Stimulated activated CD8-positive, alpha-beta memory T cell treated with anti-CD3 and anti-CD28 coated beads, Interleukin-7, amount 100 ng/mL, for 48 hours (primary cell): Measurements from ENCODE around the gene WFDC2.
A peak's percentile ranks its signal among the peaks of the same experiment; 100 is the strongest.

Experiments
- DNase-seq, 2 donors: peaks; one replicate each; pipeline ENCODE4 v3.0.0-alpha.2; 2020; ENCODE audit warnings: low read depth in 1 of 2; ENCODE audit errors: extremely low read depth in 1 of 2

WFDC2 gene

DNA sequence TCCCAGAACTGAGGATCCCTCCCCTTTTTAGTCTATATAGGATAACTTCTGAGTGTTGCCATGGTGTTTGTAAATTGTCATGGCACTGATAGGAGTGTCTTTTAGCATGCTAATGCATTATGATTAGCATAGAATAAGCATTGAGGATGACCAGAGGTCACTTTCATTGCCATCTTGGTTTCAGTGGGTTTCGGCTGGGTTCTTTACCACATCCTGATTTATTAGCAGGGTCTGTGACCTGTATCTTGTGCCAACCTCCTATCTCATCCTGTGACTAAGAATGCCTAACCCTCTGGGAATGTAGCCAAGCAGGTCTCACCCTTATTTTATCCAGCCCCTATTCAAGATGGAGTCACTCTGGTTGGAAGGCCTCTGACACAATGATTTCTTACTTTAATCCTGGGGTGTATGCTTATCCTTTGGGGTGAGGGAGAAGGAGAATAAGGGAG, 19.6 kb downstream of the WFDC2 start:
- DNase-seq, result no peak

DNA sequence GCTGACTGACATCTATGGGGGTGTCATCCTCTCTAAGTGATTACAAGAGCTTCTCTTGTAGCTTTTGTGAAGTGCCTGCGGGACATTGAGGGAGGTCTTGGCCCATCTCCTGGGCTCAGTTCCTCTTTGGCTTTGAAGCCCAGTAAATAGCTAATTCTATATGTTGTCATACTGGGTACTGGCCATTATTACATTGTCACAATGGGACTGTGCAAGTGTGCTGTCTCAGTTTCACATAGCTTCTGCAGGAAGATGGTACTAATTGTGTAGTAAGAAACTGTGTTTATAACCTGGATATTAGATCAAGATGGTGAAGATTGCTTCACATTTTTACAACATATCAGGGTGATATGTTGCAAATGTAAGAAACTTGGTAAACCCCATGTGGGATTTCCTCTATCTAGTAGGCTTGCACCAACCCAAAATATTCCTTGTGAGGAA, 26.0 kb downstream of the WFDC2 start:
- DNase-seq, result no peak

DNA sequence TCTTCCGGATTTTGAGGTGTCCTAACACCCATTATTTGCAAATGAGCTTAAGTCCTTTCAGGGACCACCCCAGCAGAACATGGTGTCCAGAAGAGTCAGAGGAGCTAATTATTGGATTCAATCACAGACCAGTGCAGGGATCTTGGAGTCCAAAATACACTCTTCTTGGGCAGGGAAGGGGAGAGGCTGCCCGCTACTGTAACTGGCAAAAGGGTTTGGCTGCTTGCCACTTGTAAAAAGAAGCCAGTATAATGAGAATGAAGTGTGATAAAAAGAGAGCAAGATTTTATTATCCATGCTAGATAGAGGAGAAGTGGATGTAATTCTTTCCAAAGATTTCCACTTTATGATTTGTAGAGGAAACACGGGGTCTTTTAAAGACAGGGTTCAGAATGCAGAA, 26.6 kb downstream of the WFDC2 start:
- no peak for DNase-seq

DNA sequence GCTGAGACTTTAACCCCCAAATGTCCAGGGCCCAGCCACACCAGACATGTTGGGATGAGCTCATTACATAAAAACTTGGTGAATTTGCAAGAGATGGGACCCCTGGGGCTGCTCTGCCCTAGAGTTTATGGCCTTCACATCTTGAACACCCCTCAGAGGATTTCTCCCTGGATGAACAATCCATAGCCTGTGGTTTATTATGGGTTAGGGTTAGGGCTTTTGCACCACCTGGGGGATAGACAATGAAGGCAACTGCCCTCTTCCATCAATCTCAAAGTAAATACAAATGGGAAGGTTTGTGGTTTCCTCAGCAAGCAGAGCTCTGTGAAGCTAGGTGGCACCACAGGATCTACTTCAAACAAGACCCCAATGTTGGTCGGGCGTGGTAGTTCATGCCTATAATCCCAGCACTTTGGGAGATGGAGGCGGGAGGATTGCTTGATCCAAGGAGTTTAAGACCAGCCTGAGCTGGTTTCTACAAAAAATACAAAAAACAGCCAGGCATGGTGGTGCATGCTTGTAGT, 28.5 kb downstream of the WFDC2 start:
- DNase-seq, result no peak

DNA sequence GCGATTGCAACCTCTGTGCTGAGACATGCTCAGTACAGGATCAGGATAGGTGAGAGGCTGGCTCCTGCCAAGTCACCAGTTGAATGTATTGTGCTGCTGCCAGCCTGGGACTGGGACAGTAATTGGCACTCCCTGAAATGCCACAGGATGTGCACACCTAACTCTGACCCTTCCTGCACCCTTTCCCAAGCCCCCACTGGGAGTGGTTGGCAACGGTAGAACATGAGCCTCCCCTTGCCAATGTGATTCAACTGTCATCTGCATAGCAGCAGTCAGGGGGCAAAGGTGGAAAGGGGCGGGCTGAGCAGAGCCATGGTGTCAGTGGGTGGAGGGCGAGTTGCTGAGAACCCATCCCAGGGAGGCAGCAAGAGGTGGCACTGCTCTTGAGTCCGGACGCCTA, 30.5 kb downstream of the WFDC2 start:
- DNase-seq, result no peak

DNA sequence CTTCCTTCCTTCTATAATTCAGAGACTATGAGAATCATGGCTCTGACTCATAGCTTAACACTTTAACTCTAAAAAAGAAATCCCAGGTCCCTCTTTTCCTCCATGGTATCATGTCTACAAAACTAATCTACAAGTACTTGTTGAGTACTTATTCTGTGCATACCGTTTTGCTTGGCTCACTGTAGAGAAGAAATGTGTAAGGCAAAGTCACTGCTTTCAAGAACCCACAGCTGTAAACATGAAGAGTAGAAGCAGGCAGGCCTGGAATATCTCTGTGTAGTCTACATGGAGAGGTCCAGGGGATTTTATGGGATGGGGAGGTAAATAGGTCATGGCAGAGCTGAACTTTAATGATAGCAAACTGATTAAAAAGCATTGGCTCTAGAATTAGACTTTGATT, 32.0 kb downstream of the WFDC2 start:
- DNase-seq, result no peak

DNA sequence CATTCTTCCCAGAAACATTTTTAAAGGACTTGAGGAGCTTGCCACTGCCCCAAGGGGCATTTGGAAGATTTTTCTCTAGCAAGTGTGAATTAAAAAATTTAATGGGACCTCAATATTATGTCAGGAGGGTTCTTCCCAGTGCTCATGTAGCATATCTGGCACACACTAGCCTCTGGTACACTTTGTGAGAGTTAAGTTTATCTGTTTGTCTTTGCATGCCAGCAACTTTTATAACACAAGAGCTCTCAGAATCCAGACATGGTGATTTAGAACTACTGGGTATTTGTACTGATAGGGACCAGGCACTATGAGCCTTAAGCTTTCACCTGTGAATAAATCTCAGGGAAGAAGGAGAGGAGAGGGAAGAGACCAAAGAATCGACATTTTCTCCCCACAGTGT, 33.0 kb downstream of the WFDC2 start:
- no peak for DNase-seq

DNA sequence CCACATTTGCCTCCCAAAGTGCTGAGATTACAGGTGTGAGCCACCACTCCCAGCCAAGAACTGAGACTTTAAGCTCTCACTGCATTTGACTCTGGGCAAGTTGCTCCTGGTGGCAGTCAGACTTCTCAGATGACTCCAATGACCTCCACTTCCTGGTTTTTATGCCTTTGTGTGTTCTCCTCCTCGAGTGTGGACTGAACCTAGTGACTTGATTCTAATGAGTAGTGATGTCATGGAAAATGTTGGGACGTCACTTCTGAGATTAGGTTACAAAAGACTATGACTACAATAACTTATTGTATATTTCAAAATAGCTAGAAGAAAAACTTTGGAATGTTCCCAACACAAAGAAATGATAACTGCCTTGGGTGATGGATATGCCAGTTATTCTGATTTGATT, 33.9 kb downstream of the WFDC2 start:
- DNase-seq, result no peak

DNA sequence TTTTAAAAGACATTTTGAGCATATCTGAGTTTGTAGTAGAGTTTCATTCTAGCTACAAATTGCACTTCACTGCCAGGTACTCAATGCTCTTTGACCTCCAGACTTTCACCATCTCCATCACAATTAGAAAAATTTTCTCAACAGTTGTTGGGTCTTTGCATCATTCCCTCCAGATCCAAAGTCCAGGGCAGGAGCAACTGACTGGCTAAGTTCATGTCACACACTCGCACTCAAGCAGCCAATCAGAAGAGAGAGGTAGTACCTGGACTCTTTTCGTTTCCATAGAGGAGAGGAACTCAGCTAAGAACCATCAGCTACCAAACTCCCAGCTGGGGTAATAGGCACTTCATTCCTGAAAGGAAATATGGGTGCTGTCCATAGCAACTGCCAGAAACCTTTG, 36.8 kb downstream of the WFDC2 start:
- DNase-seq, result no peak

DNA sequence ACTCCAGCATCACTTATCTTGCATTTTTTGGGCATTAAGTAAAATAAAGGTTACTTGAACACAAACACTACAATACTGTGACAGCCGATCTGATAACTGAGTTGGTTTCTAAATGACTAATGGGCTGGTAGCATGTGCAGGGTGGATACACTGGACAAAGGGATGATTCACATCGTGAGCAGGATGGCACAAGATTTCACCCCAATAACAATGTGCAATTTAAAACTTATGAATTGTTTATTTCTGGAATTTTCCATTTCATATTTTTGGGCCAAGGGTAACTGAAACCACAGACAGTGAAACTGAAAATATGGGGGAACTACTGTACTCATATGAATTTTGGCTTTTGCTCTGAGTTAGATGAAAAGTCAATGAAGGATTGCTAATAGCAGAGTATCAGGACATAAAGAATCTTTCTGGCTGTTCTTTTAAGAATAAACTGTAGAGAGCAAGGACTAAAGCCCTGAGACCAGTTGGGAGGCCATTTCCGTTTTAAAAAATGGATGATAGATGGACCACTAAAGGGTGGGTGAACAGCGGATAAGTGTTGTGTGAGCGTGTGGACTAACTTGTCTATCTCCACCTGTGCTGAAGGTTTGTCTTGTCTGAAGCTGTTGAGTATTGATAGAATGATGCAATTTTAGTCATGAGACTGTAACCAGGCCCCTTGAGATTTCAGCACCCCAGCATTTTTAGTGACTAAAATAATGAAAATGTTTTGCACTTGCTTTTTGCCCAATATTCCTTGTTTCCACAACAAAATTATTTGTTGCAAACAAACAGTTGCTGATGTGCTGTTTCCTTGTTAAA, 37.7 kb downstream of the WFDC2 start:
- peak in 1 of 2 donors; percentile 1 for DNase-seq

DNA sequence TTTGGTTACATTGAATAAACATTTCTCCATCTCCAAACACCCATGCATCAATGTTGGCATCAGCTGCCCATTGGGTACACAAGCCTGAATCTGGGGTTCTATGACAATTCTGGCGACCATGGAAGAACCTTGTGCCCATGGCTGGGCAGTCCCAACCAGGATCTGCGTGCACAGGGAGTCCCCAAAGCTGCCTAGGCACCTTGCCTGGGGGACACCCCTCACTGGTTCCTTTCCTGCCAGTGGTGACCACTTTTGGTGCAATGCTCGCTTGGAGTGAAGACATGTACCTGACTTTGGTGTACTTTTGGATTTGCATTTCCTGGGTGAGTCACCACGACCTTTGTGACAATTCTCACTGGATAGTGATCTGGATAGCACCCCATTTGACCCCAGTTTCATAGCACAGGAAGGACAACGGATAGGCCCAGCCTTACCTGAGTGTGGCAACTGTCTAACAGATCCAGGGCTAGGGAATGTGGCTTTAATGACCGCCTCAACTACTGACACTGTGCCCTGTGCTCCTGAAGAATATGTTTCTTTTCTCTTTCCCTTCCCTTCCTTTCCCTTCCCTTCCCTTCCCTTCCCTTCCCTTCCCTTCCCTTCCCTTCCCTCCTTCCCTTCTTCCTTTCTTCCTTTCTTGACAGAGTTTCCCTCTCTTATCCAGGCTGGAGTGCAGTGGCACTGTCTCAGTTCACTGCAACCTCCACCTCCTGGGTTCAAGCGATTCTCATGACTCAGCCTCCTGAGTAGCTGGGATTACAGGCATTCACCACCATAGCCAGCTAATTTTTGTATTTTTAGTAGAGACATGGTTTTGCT, 38.7 kb downstream of the WFDC2 start:
- no peak for DNase-seq

DNA sequence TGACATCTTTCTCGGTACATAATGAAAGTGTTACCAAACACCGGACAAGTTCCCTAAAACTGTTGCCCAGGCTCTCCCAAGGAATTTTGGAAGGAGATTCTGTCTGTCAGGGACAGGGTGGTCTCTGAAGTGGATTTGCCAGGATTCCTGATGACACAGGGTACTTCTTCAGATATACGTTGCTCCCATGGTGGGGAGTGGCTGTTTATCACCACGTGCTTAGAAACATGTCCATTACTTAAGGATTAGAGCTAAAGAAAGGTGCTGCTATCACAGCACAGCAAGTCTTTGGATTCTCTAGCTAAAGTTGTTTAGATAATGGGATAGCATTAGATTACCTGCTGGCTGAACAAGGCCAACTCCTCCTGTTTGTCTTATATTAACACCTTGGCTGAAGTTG, 39.5 kb downstream of the WFDC2 start:
- no peak for DNase-seq

DNA sequence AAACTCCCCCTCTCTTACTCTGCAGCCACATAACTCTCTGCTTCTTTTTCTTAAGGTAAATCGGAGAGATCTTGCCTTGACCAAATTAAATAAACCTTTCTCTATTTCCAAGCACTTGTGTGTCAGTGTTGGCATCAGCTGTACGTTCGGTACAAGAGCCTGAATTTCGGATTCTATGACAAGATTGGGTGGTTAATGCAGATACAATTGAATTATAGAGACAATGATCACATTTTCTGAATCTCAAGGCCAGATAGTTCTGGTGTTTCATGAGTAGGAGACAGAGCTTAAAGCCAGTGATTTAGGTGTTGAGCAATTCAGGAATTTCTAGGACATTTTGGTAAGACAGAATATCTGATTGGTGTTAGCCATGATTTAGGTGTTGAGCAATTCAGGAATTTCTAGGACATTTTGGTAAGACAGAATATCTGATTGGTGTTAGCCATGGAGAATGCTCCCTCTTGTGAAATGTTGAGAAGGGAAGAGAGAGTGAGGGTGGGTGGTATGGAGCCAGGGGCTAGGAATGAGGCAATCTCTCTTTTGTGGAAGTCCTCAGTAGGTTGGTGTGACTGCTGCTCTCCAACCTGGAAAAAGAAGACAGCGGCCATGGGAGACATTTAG, 40.8 kb downstream of the WFDC2 start:
- DNase-seq, result no peak

DNA sequence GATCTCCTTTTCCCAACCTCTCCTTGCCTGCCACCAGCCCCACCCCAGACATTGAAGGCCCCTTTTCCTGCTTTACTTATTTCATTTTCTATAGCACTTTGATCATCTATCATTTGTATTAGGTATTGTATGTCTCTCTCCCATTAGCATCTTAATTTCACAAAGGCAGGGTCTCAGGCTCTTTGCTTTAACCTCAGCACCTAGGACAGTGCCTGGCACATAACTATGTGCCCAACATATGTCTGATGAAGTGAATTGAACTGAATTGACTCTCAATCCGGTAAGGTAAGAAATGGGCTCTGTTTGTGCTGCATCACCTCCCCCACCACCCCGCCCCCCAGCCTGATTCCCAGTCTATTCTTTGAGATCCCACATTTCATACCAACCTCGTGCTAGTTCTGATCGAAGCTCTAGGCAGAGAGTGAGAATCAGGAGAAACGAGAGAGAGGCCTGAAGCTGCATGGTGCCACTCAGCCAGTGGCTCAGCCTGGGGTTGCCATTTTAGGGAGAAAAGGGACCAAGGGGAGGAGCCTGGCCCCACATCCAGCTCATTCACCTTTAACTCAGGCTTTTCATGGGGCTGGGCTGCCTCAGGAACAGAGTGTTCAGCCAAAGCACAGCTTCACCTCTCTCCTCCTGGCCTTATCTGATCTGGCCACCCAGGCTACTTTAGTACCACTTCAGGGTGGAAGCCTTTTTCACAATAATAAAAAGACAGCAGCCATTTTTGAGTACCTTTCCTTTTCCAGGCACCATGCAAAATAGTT, 45.8 kb downstream of the WFDC2 start, which contains the start of gene SPINT3:
SPINT3 (minus strand) TSS at position 476 of the 767 bp plus-strand sequence; CDS start at position 462, 14 bp downstream.
- DNase-seq, result no peak

DNA sequence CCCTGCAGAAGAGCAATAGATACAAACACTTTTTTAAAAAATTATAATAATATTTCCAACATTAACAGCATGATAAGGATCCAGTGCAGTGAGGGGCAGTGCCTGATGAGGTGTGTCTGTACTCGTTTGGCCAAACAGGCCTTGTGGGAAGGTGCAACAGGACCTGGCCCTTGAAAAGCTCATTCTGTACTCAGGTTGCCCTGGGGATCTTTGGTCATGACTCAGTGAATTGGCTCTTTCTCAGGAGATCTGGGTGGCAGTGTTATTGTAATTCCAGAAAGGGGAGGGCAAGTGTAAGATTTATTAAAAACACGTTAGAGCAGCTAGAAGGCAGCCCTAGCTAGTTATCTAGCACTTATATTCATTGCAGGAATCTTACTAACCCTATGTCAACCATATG, 48.7 kb downstream of the WFDC2 start:
- no peak for DNase-seq

DNA sequence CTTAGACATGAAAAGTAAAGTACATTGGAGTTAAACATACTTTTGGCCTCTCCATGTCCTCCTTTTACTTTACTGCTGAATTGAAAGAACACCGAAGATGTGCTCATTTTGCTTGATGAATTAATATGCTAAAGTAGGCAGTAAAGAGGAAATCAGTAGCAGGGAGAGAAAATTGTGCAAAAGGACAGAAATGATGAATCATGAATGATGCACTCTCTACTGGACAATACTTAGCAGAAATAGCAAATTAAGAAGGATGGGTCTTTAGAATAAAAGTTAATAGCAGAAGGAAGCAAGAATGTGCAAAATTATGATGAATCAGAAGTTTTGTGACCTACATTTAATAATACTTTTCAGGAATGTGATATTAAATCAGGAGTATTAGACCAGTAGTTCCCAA, 54.3 kb downstream of the WFDC2 start:
- DNase-seq, result no peak

DNA sequence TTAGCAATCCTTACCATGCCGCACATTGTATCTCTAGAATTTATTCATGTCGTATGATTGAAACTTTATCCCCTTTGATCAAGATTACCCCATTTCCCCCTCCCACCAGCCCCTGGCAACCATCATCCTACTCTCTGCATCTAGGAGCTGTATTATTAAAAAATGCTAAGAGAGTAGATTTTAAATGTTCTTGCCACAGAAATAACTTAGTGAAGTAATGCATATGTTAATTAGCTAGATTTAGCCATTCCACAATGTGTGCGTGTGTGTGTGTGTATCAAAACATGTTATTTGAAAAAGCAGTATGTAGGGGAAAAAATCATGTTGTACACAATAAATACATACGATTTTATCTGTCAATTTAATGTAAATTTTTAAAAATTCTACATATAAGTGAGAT, 57.7 kb downstream of the WFDC2 start:
- DNase-seq, result no peak
